Endothelial cell of umbilical vein (primary cell): Measurements from ENCODE around the gene TENT4A. TPM values are rescaled to one million over a fixed set of nuclear protein-coding genes. Genes with fewer than 3 reads are reported as not detected.

ENCODE experiments used
- BruUV-seq: library from RNA; stranded (reverse); fragments of 400-500 nt; replicated peaks from 2 replicates; lab custom pipeline; 2021; lab: Mats Ljungman, UMichigan
- CTCF ChIA-PET: fragments of 300-600, 350-600 bp; sonication (Branson Sonifier 250); formaldehyde crosslinking; loops from one replicate; lab custom pipeline; 2021; ENCODE audit warnings: antibody characterized with exemption, inconsistent platforms; lab: Charles Lee
- POLR2A ChIA-PET: fragments of 300-600, 350-600 bp; sonication (Branson Sonifier 250); formaldehyde crosslinking; loops from one replicate; lab custom pipeline; 2021; ENCODE audit warnings: antibody characterized with exemption, inconsistent platforms; lab: Charles Lee
- DNase-seq: peaks from one replicate; pipeline ENCODE4 v3.0.0-alpha.2; 2011; ENCODE audit warnings: low read depth, low spot score
- FAIRE-seq: peaks from 2 replicates; lab custom pipeline; 2011; peaks lifted over from hg19 to GRCh38; lab: Jason Lieb, UNC
- H2AFZ ChIP-seq: 2 replicates; pipeline ENCODE4 v1.6.0; 2012; ENCODE audit warnings: low read depth, low read length, control low read depth, inconsistent platforms
- H3K27ac ChIP-seq: 2 replicates; pipeline ENCODE4 v1.5.1; 2011; ENCODE audit warnings: low read depth, mild to moderate bottlenecking, control low read depth, low read length, moderate library complexity; ENCODE audit not compliant: insufficient read depth
- H3K27me3 ChIP-seq, 2 experiments: 2 replicates each; pipeline versions ENCODE4 v1.6.0 to v1.6.1; 2011; ENCODE audit warnings: low read length in 2 of 2, mixed read lengths in 1 of 2; ENCODE audit not compliant: control insufficient read depth in 2 of 2, insufficient read depth in 2 of 2
- H3K36me3 ChIP-seq, 2 experiments: 2 replicates in 1 of 2; 3 replicates in 1 of 2; pipeline ENCODE4 v1.5.1; 2011; ENCODE audit warnings: low read length in 2 of 2, mild to moderate bottlenecking in 1 of 2, moderate library complexity in 1 of 2; ENCODE audit not compliant: control insufficient read depth in 2 of 2, insufficient read depth in 2 of 2; ENCODE audit errors: extremely low read depth in 1 of 2
- H3K4me1 ChIP-seq: 3 replicates; pipeline ENCODE4 v1.5.1; 2011; ENCODE audit warnings: mild to moderate bottlenecking, low read length; ENCODE audit not compliant: control insufficient read depth, insufficient read depth; ENCODE audit errors: extremely low read depth
- H3K4me2 ChIP-seq: 2 replicates; pipeline ENCODE4 v1.6.1; 2011; ENCODE audit warnings: low read length, control low read depth, mixed read lengths; ENCODE audit not compliant: insufficient read depth
- H3K4me3 ChIP-seq, 3 experiments: fragments of 200-600 bp in 1 of 3; sonication (generic), shearing (Covaris generic) in 1 of 3; replicated peaks in 1 of 3; 2 replicates each; pipeline ENCODE4 v1.5.1; 2011 to 2016; ENCODE audit warnings: control low read depth in 3 of 3, low read length in 3 of 3, mild to moderate bottlenecking in 2 of 3, inconsistent platforms in 1 of 3, low read depth in 1 of 3, moderate library complexity in 1 of 3; ENCODE audit not compliant: insufficient read depth in 1 of 3
- H3K79me2 ChIP-seq: 2 replicates; pipeline ENCODE4 v1.6.0; 2012; ENCODE audit warnings: low read length, inconsistent platforms; ENCODE audit not compliant: control insufficient read depth, insufficient read depth
- H3K9ac ChIP-seq: replicated peaks from 2 replicates; pipeline ENCODE3; 2011; ENCODE audit warnings: low read length, control low read depth; ENCODE audit not compliant: insufficient read depth; ENCODE audit errors: extremely low read depth
- H3K9me1 ChIP-seq: replicated peaks from 3 replicates; pipeline ENCODE4 v1.6.0; 2011; ENCODE audit warnings: mild to moderate bottlenecking, low read length; ENCODE audit not compliant: control insufficient read depth, insufficient read depth; ENCODE audit errors: extremely low read depth
- H3K9me3 ChIP-seq: replicated peaks from 2 replicates; pipeline ENCODE4 v1.5.1; 2012; ENCODE audit warnings: low read length, inconsistent platforms; ENCODE audit not compliant: control insufficient read depth, insufficient read depth
- H4K20me1 ChIP-seq: replicated peaks from 2 replicates; pipeline ENCODE3; 2011; ENCODE audit warnings: mild to moderate bottlenecking, low read length; ENCODE audit not compliant: control insufficient read depth, insufficient read depth; ENCODE audit errors: extremely low read depth
- EZH2 ChIP-seq: IDR thresholded peaks from 2 replicates; pipeline ENCODE4 v1.6.1; 2012; ENCODE audit warnings: borderline replicate concordance, low read depth, mild to moderate bottlenecking, moderate library complexity, low read length, inconsistent platforms; ENCODE audit not compliant: severe bottlenecking
- FOS ChIP-seq: IDR thresholded peaks from 2 replicates; pipeline ENCODE4 v1.6.1; 2011; ENCODE audit warnings: mild to moderate bottlenecking, low read length, moderate library complexity, borderline replicate concordance; ENCODE audit not compliant: insufficient read depth
- GATA2 ChIP-seq: IDR thresholded peaks from 2 replicates; pipeline ENCODE4 v1.7.0; 2011; ENCODE audit warnings: low read depth, mild to moderate bottlenecking, moderate library complexity, mixed read lengths, low read length; ENCODE audit not compliant: insufficient read length, insufficient read depth
- JUN ChIP-seq: IDR thresholded peaks from 2 replicates; pipeline ENCODE4 v1.6.1; 2011; ENCODE audit warnings: borderline replicate concordance, low read depth; ENCODE audit not compliant: insufficient read length, insufficient read depth
- MAX ChIP-seq: IDR thresholded peaks from 2 replicates; pipeline ENCODE4 v1.6.1; 2011; ENCODE audit not compliant: insufficient read depth, insufficient read length
- MYC ChIP-seq: IDR thresholded peaks from one replicate; pipeline ENCODE4 v1.6.1; 2011; ENCODE audit warnings: mild to moderate bottlenecking, low read depth, low read length
- POLR2A ChIP-seq: IDR thresholded peaks from 2 replicates; pipeline ENCODE4 v1.6.1; 2012; ENCODE audit warnings: low read depth, mild to moderate bottlenecking, control low read depth, low read length
- POLR2AphosphoS5 ChIP-seq: IDR thresholded peaks from 2 replicates; pipeline ENCODE4 v1.6.1; 2012; ENCODE audit warnings: low read depth, mild to moderate bottlenecking, control low read depth, low read length, moderate library complexity; ENCODE audit not compliant: insufficient read depth
- dilution Hi-C: fragments of 300-500 bp; cut with MboI; formaldehyde crosslinking; loops from one replicate; pipeline ENCODE4 v1.15.0; 2019; ENCODE audit warnings: low sequenced_read_pairs; ENCODE audit not compliant: extremely low pct_ligation_motif_present
- intact Hi-C: fragments of 100-400 bp; cut with micrococcal nuclease; formaldehyde crosslinking; loops from one replicate; pipeline ENCODE4 v1.10.0; 2022
- polyA plus RNA-seq, 4 experiments: library from polyadenylated mRNA; depleted of rRNA in 3 of 4; stranded (reverse) in 3 of 4; unstranded in 1 of 4; fragments of >200 nt; gene quantifications; 2 replicates each; pipeline versions ENCODE4 v1.2.1 to v1.2.3, GENCODE V29; 2011 to 2012; ENCODE audit warnings: missing spikeins in 1 of 4
- total RNA-seq: library from RNA; stranded (reverse); gene quantifications from 2 replicates; pipeline ENCODE4 v1.2.3, GENCODE V29; 2021
- TF ChIP-seq, protein P1 (sequence below), 2 donors: IDR thresholded peaks; 1 replicate in 1 of 2; 2 replicates in 1 of 2; pipeline ENCODE4 v1.5.1; 2011; ENCODE audit warnings: low read length in 2 of 2, mild to moderate bottlenecking in 2 of 2, moderate library complexity in 2 of 2, control low read depth in 1 of 2, inconsistent platforms in 1 of 2, low read depth in 1 of 2; ENCODE audit not compliant: insufficient read depth in 1 of 2; ENCODE audit errors: extremely low read depth in 1 of 2

TENT4A gene
- total and polyA plus RNA-seq, 2 donors (not counting 3 experiments of a cell fraction or from before 2014, with no cell fraction given) = 10.2 to 35.4 TPM

GRCh38 chr5:6734243-6734700 lies 21.0 kb downstream of the TENT4A start:
- DNase-seq = no peak
- Histone ChIP-seq H3K36me3 (no peaks in the 10 kb centered on the region), H3K4me2 (no peak overlapping the region), H3K4me1 (peaks cover 40% of the 10 kb centered on the region), H3K27me3 (no peaks in the 10 kb centered on the region), H2AFZ (no peak overlapping the region), H3K9me1 (no peaks in the 10 kb centered on the region), H3K79me2 (peaks cover 80% of the 10 kb centered on the region), H3K27ac (no peak overlapping the region), H4K20me1 (no peaks in the 10 kb centered on the region), H3K9me3 (no peaks in the 10 kb centered on the region), H3K9ac (no peak overlapping the region), H3K4me3 (no peak overlapping the region)
- intact Hi-C loops = no loop called here
- BruUV-seq = no TSS peak
- no peak for FAIRE-seq
- ChIA-PET POLR2A (interaction anchor here (0.5 kb wide), 1 partner anchor 348 kb away, joined by 3 read pairs; no protein-coding TSS in a partner anchor), CTCF (interaction anchor here (1.2 kb wide), 1 partner anchor 11 kb away, joined by 4 read pairs; no protein-coding TSS in a partner anchor)
- dilution Hi-C loops = loop anchor here (25.0 kb wide), 1 partner anchor 97 kb away; the partner anchor contains the start of genes NSUN2 and SRD5A1
- no peak for TF ChIP-seq JUN
- no peak for TF ChIP-seq GATA2
- TF ChIP-seq MYC = no peak
- no peak for TF ChIP-seq EZH2
- TF ChIP-seq, protein P1, sequence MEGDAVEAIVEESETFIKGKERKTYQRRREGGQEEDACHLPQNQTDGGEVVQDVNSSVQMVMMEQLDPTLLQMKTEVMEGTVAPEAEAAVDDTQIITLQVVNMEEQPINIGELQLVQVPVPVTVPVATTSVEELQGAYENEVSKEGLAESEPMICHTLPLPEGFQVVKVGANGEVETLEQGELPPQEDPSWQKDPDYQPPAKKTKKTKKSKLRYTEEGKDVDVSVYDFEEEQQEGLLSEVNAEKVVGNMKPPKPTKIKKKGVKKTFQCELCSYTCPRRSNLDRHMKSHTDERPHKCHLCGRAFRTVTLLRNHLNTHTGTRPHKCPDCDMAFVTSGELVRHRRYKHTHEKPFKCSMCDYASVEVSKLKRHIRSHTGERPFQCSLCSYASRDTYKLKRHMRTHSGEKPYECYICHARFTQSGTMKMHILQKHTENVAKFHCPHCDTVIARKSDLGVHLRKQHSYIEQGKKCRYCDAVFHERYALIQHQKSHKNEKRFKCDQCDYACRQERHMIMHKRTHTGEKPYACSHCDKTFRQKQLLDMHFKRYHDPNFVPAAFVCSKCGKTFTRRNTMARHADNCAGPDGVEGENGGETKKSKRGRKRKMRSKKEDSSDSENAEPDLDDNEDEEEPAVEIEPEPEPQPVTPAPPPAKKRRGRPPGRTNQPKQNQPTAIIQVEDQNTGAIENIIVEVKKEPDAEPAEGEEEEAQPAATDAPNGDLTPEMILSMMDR (IDR thresholded peaks at IDR 0.05; ENCODE audit: extremely low read depth in 1 of 2, insufficient read depth in 1 of 2, low read depth in 1 of 2, low read length in 2 of 2) = no peak
- TF ChIP-seq POLR2A = no peak
- TF ChIP-seq POLR2AphosphoS5 = no peak
- TF ChIP-seq MAX = no peak
- no peak for TF ChIP-seq FOS
